Fibroblast of lung (primary cell): Measurements from ENCODE around the gene SLC6A12. TPM values are rescaled to one million over a fixed set of nuclear protein-coding genes. Genes with fewer than 3 reads are reported as not detected.

Source experiments
- DNase-seq, 2 donors: peaks; one replicate each; pipeline versions ENCODE4 v3.0.0 to v3.0.0-alpha.2; 2010; ENCODE audit warnings: low read depth in 2 of 2
- H2AFZ ChIP-seq: 2 replicates; pipeline ENCODE4 v1.5.1; 2012; ENCODE audit warnings: low read length, control low read depth, inconsistent platforms
- H3K27ac ChIP-seq: 2 replicates; pipeline ENCODE4 v1.5.1; 2011; ENCODE audit warnings: low read length, control low read depth; ENCODE audit not compliant: insufficient read depth
- H3K27me3 ChIP-seq: 2 replicates; pipeline ENCODE4 v1.5.1; 2011; ENCODE audit warnings: mild to moderate bottlenecking, low read length; ENCODE audit not compliant: control insufficient read depth, insufficient read depth
- H3K36me3 ChIP-seq: 2 replicates; pipeline ENCODE4 v1.5.1; 2011; ENCODE audit warnings: low read length; ENCODE audit not compliant: control insufficient read depth, insufficient read depth
- H3K4me1 ChIP-seq: 2 replicates; pipeline ENCODE4 v1.5.1; 2011; ENCODE audit warnings: low read length; ENCODE audit not compliant: control insufficient read depth, insufficient read depth; ENCODE audit errors: extremely low read depth
- H3K4me2 ChIP-seq: 2 replicates; pipeline ENCODE4 v1.5.1; 2011; ENCODE audit warnings: low read length, control low read depth; ENCODE audit not compliant: insufficient read depth; ENCODE audit errors: extremely low read depth
- H3K4me3 ChIP-seq, 4 experiments: fragments of 200-600 bp in 1 of 4; sonication (generic) in 1 of 4; replicated peaks in 1 of 4; 2 replicates each; pipeline ENCODE4 v1.5.1; 2011 to 2016; ENCODE audit warnings: low read length in 4 of 4, low read depth in 3 of 4, mild to moderate bottlenecking in 3 of 4, control low read depth in 2 of 4, inconsistent platforms in 1 of 4, mixed read lengths in 1 of 4; ENCODE audit not compliant: insufficient read depth in 1 of 4; ENCODE audit errors: control extremely low read depth in 1 of 4
- H3K79me2 ChIP-seq: 2 replicates; pipeline ENCODE4 v1.5.1; 2012; ENCODE audit warnings: mild to moderate bottlenecking, low read length, inconsistent platforms; ENCODE audit not compliant: control insufficient read depth, insufficient read depth
- H3K9ac ChIP-seq: 2 replicates; pipeline ENCODE4 v1.5.1; 2011; ENCODE audit warnings: mild to moderate bottlenecking, low read length, control low read depth; ENCODE audit not compliant: insufficient read depth
- H3K9me3 ChIP-seq: 2 replicates; pipeline ENCODE4 v1.5.1; 2012; ENCODE audit warnings: low read depth, low read length; ENCODE audit not compliant: control insufficient read depth, insufficient read depth
- H4K20me1 ChIP-seq: 2 replicates; pipeline ENCODE4 v1.5.1; 2011; ENCODE audit warnings: low read length; ENCODE audit not compliant: control insufficient read depth, insufficient read depth; ENCODE audit errors: extremely low read depth
- CTCF ChIP-seq, 2 donors: IDR thresholded peaks in 1 of 2; conservative IDR thresholded peaks in 1 of 2; 1 replicate in 1 of 2; 2 replicates in 1 of 2; pipeline ENCODE4 v1.5.1; 2011 to 2012; ENCODE audit warnings: low read length in 2 of 2, control low read depth in 1 of 2, inconsistent platforms in 1 of 2, low read depth in 1 of 2, mild to moderate bottlenecking in 1 of 2
- EZH2 ChIP-seq: IDR thresholded peaks from 2 replicates; pipeline ENCODE4 v1.5.1; 2012; ENCODE audit warnings: low read length, control low read depth, mild to moderate bottlenecking; ENCODE audit errors: missing control alignments
- polyA plus RNA-seq, 2 donors: library from polyadenylated mRNA; depleted of rRNA in 1 of 2; stranded (reverse) in 1 of 2; unstranded in 1 of 2; fragments of >200 nt; gene quantifications; 2 replicates each; pipeline ENCODE4 v1.2.1, GENCODE V29; 2011 to 2012; ENCODE audit warnings: missing spikeins in 1 of 2
- total RNA-seq: library from RNA; depleted of rRNA; stranded (reverse); fragments of >200 nt; gene quantifications from 2 replicates; pipeline ENCODE4 v1.2.1, GENCODE V29; 2014

Gene SLC6A12
- total and polyA plus RNA-seq, 2 donors (not counting 1 experiment from before 2014, with no cell fraction given): not detected

- no peaks in the 10 kb centered on the region for H3K79me2 ChIP-seq
- no peak overlapping the region for H3K9ac ChIP-seq
- H3K36me3 ChIP-seq: no peaks in the 10 kb centered on the region
- H2AFZ ChIP-seq: no peak overlapping the region
- no peaks in the 10 kb centered on the region for H3K9me3 ChIP-seq
- no peak overlapping the region for H3K4me3 ChIP-seq
- H3K27me3 ChIP-seq: peaks cover 12% of the 10 kb centered on the region
- DNase-seq: no peak
- H4K20me1 ChIP-seq: no peaks in the 10 kb centered on the region
- H3K4me1 ChIP-seq: no peaks in the 10 kb centered on the region
- H3K4me2 ChIP-seq: no peak overlapping the region
- TF ChIP-seq CTCF (conservative IDR thresholded peaks at IDR 0.05 in 1 of 2, IDR thresholded peaks at IDR 0.05 in 1 of 2; ENCODE audit: low read depth in 1 of 2, low read length in 2 of 2) (no peak), EZH2 (no peak)
- no peak overlapping the region for H3K27ac ChIP-seq
Measured at GRCh38 chr12:223841-224240, 9.9 kb upstream of the SLC6A12 start.

- H3K4me2 ChIP-seq: no peak overlapping the region
Measured at GRCh38 chr12:221736-222135, 7.8 kb upstream of the SLC6A12 start.

GRCh38 chr12:220946-221550 is 7.1 kb upstream of the SLC6A12 start:
- Histone ChIP-seq H4K20me1 (no peaks in the 10 kb centered on the region), H3K9me3 (no peaks in the 10 kb centered on the region), H3K27ac (no peak overlapping the region), H3K36me3 (no peaks in the 10 kb centered on the region), H3K79me2 (no peaks in the 10 kb centered on the region), H3K27me3 (peaks cover 6% of the 10 kb centered on the region), H3K4me3 (no peak overlapping the region), H3K4me1 (no peaks in the 10 kb centered on the region), H3K4me2 (no peak overlapping the region), H2AFZ (no peak overlapping the region), H3K9ac (no peak overlapping the region)
- TF ChIP-seq CTCF (conservative IDR thresholded peaks at IDR 0.05 in 1 of 2, IDR thresholded peaks at IDR 0.05 in 1 of 2; ENCODE audit: low read depth in 1 of 2, low read length in 2 of 2): no peak
- TF ChIP-seq EZH2: no peak
- DNase-seq: no peak

More at GRCh38 chr12:221736-222135, 7.8 kb upstream of the SLC6A12 start:
- H3K27ac ChIP-seq: no peak overlapping the region
- no peaks in the 10 kb centered on the region for H3K79me2 ChIP-seq
- H3K4me1 ChIP-seq: no peaks in the 10 kb centered on the region
- TF ChIP-seq EZH2 (no peak), CTCF (conservative IDR thresholded peaks at IDR 0.05 in 1 of 2, IDR thresholded peaks at IDR 0.05 in 1 of 2; ENCODE audit: low read depth in 1 of 2, low read length in 2 of 2) (no peak)
- no peak overlapping the region for H2AFZ ChIP-seq
- H4K20me1 ChIP-seq: no peaks in the 10 kb centered on the region
- H3K27me3 ChIP-seq: peaks cover 6% of the 10 kb centered on the region
- no peak overlapping the region for H3K4me3 ChIP-seq
- H3K36me3 ChIP-seq: no peaks in the 10 kb centered on the region
- no peak for DNase-seq
- no peak overlapping the region for H3K9ac ChIP-seq
- no peaks in the 10 kb centered on the region for H3K9me3 ChIP-seq
